ENCODE data around the gene SLC6A19. TPM values are rescaled to one million over a fixed set of nuclear protein-coding genes. Genes with fewer than 3 reads are reported as not detected.

SLC6A19 gene
- total RNA-seq, 1 experiment from 2014 or later, result 0.07 TPM

DNA sequence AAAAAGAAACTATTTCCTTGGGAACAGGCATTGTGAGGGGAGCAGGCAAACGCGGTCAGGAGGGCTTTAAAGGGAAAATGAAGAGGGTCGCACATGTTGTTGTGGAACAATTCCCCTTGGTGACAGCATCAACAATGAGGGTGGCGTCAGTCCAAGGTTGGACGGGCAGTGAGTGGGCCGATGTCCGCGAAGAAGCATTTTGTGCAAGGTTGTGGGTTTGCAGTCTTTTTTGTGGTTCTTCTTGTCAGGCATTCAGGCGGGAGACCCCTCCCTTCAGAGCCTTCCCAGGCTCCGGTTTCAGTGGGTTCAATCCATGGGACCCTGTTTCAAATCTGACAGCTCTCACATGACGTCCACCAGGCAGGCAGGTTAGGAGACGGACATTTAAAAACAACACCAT, 11.1 kb upstream of the SLC6A19 start:
- DNase-seq, result no peak
- Histone ChIP-seq H3K4me3 (ENCODE audit: insufficient read depth, low read depth, low read length) (no peak overlapping the region), H3K27me3 (ENCODE audit: control insufficient read depth, insufficient read depth, low read length) (no peaks in the 10 kb centered on the region), H3K36me3 (replicated peaks; ENCODE audit: control insufficient read depth, insufficient read depth, low read length) (no peaks in the 10 kb centered on the region)

- H3K36me3 ChIP-seq (replicated peaks; ENCODE audit: control insufficient read depth, insufficient read depth, low read length), result no peaks in the 10 kb centered on the region
- H3K27me3 ChIP-seq (ENCODE audit: control insufficient read depth, insufficient read depth, low read length), result no peaks in the 10 kb centered on the region
- H3K4me3 ChIP-seq (ENCODE audit: insufficient read depth, low read depth, low read length), result no peak overlapping the region
- peak; percentile 72 for DNase-seq
Measured at GRCh38 chr5:1190837-1191239, 10.6 kb upstream of the SLC6A19 start.

- DNase-seq, result no peak
- no peaks in the 10 kb centered on the region for H3K36me3 ChIP-seq (replicated peaks; ENCODE audit: control insufficient read depth, insufficient read depth, low read length)
- no peaks in the 10 kb centered on the region for H3K27me3 ChIP-seq (ENCODE audit: control insufficient read depth, insufficient read depth, low read length)
- no peak overlapping the region for H3K4me3 ChIP-seq (ENCODE audit: insufficient read depth, low read depth, low read length)
Measured at GRCh38 chr5:1192971-1193590, 8.3 kb upstream of the SLC6A19 start.

GRCh38 chr5:1193591-1193985, 7.8 kb upstream of the SLC6A19 start:
- DNase-seq, result no peak
- Histone ChIP-seq H3K36me3 (replicated peaks; ENCODE audit: control insufficient read depth, insufficient read depth, low read length) (no peaks in the 10 kb centered on the region), H3K27me3 (ENCODE audit: control insufficient read depth, insufficient read depth, low read length) (no peaks in the 10 kb centered on the region), H3K4me3 (ENCODE audit: insufficient read depth, low read depth, low read length) (no peak overlapping the region)

DNA sequence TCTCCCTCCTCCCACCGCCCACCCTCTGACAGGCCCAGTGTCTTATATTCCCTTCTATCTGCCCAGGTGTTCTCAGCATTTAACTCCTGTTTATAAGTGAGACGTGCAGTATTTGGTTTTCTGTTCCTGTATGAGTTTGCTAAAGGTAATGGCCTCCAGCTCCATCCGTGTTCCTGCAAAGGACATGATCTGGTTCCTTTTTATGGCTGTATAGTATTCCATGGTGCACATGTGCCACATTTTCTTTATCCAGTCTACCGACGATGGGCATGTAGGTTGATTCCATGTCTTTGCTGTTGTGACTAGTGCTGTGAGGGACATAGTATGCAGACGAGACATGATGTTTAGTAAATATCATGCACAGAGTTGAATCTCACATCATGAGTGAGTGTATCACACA, 7.0 kb upstream of the SLC6A19 start:
- no peaks in the 10 kb centered on the region for H3K36me3 ChIP-seq (replicated peaks; ENCODE audit: control insufficient read depth, insufficient read depth, low read length)
- H3K27me3 ChIP-seq (ENCODE audit: control insufficient read depth, insufficient read depth, low read length), result no peaks in the 10 kb centered on the region
- DNase-seq, result no peak

DNA sequence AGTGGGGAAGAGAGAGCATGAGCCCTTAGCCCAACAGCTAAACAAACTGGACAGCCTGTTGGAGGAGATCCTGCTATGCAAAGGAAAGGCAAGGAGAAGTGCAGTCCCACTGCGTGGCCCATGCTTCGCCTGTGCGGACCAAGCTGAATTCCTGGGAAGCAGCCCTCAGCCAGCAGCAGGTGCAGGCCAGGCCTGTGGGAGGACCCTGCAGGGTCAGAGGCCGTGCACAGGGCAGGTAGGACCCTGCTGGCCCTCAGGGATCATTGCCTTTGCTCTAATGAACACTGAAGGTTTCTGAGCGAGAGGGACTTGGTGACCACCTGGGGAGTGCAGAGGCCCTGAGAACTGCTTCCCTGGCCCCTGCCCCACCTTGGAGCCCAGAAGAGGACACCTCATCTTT, 6.0 kb upstream of the SLC6A19 start:
- DNase-seq, result no peak
- no peak overlapping the region for H3K4me3 ChIP-seq (ENCODE audit: insufficient read depth, low read depth, low read length)
- H3K36me3 ChIP-seq (replicated peaks; ENCODE audit: control insufficient read depth, insufficient read depth, low read length), result no peaks in the 10 kb centered on the region
- no peaks in the 10 kb centered on the region for H3K27me3 ChIP-seq (ENCODE audit: control insufficient read depth, insufficient read depth, low read length)

More for the DNA sequence above, 7.0 kb upstream of the SLC6A19 start:
- H3K4me3 ChIP-seq (ENCODE audit: insufficient read depth, low read depth, low read length), result no peak overlapping the region

- Histone ChIP-seq H3K4me3 (ENCODE audit: insufficient read depth, low read depth, low read length) (no peak overlapping the region), H3K27me3 (ENCODE audit: control insufficient read depth, insufficient read depth, low read length) (no peaks in the 10 kb centered on the region), H3K36me3 (replicated peaks; ENCODE audit: control insufficient read depth, insufficient read depth, low read length) (no peaks in the 10 kb centered on the region)
- no peak for DNase-seq
Measured at GRCh38 chr5:1195916-1196315, 5.5 kb upstream of the SLC6A19 start.

- Histone ChIP-seq H3K36me3 (replicated peaks; ENCODE audit: control insufficient read depth, insufficient read depth, low read length) (no peaks in the 10 kb centered on the region), H3K27me3 (ENCODE audit: control insufficient read depth, insufficient read depth, low read length) (no peaks in the 10 kb centered on the region), H3K4me3 (ENCODE audit: insufficient read depth, low read depth, low read length) (no peak overlapping the region)
- DNase-seq, result no peak
Measured at GRCh38 chr5:1196562-1196961, 4.8 kb upstream of the SLC6A19 start.

- H3K27me3 ChIP-seq (ENCODE audit: control insufficient read depth, insufficient read depth, low read length), result no peaks in the 10 kb centered on the region
- H3K4me3 ChIP-seq (ENCODE audit: insufficient read depth, low read depth, low read length), result no peak overlapping the region
- no peaks in the 10 kb centered on the region for H3K36me3 ChIP-seq (replicated peaks; ENCODE audit: control insufficient read depth, insufficient read depth, low read length)
- DNase-seq, result no peak
Measured at GRCh38 chr5:1197876-1198666, 3.3 kb upstream of the SLC6A19 start.

DNA sequence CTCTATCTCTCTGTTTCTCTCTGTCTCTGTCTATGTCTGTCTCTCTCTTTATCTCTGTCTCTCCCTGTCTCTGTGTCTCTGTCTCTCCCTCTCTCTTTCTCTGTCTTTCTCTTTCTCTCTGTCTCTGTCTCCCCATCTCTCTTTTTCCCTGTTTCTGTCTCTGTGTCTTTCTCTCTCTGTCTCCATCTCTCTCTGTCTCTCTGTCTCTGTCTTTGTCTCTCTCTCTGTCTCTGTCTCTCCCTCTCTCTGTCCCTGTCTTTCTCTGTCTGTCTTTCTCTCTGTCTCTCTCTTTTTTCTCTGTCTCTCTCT, 2.1 kb upstream of the SLC6A19 start:
- DNase-seq, result no peak
- no peaks in the 10 kb centered on the region for H3K27me3 ChIP-seq (ENCODE audit: control insufficient read depth, insufficient read depth, low read length)
- no peaks in the 10 kb centered on the region for H3K36me3 ChIP-seq (replicated peaks; ENCODE audit: control insufficient read depth, insufficient read depth, low read length)
- H3K4me3 ChIP-seq (ENCODE audit: insufficient read depth, low read depth, low read length), result no peak overlapping the region

DNA sequence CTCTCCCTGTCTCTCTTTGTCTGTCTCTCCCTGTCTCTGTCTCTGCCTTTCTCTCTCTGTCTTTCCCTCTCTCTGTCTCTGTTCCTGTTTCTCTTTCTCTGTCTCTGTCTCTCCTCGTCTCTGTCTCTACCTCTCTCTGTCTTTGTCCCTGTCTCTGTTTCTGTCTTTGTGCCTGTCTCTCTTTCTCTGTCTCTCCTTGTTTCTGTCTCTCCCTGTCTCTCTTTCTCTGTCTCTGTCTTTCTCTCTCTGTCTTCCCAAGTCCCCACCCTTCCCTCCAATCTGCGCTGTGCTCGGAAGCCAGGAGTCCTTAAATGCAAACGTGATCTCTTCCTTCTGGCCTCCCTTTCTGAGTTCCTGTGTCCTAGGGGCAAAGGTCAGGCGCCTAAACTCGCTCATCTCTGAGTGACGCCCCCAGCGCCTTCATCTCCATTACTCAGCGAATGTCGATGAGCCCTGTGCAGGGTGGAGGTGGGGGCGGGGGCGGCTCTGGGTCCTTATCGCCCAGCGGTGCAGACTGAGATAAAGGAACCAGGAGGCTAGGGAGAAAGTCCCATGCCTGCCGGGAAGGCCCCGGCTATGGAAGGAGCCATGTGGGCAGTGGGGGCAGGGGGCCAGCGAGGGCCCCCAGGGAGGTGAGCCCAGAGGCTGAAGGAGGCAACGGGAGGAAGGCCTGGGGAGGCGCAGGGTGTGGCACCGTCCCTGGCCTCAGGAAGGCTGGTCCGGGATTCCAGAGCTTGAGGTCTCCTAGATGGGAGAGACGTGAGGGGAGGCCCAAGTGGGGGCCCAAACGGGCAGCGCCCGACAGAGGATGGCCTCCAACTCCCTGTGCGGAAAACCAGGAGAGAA, 1.5 kb upstream of the SLC6A19 start:
- Histone ChIP-seq H3K27me3 (ENCODE audit: control insufficient read depth, insufficient read depth, low read length) (no peaks in the 10 kb centered on the region), H3K36me3 (replicated peaks; ENCODE audit: control insufficient read depth, insufficient read depth, low read length) (no peaks in the 10 kb centered on the region), H3K4me3 (ENCODE audit: insufficient read depth, low read depth, low read length) (no peak overlapping the region)
- DNase-seq, result peak; percentile 76

GRCh38 chr5:1200495-1201326, 684 bp upstream of the SLC6A19 start:
- DNase-seq, result no peak
- H3K4me3 ChIP-seq (ENCODE audit: insufficient read depth, low read depth, low read length), result no peak overlapping the region
- H3K27me3 ChIP-seq (ENCODE audit: control insufficient read depth, insufficient read depth, low read length), result no peaks in the 10 kb centered on the region
- no peaks in the 10 kb centered on the region for H3K36me3 ChIP-seq (replicated peaks; ENCODE audit: control insufficient read depth, insufficient read depth, low read length)

- H3K36me3 ChIP-seq (replicated peaks; ENCODE audit: control insufficient read depth, insufficient read depth, low read length), result no peaks in the 10 kb centered on the region
- H3K27me3 ChIP-seq (ENCODE audit: control insufficient read depth, insufficient read depth, low read length), result no peaks in the 10 kb centered on the region
- peak; percentile 73 for DNase-seq
- H3K4me3 ChIP-seq (ENCODE audit: insufficient read depth, low read depth, low read length), result no peak overlapping the region
Measured at GRCh38 chr5:1202026-1202797, 817 bp downstream of the SLC6A19 start.

DNA sequence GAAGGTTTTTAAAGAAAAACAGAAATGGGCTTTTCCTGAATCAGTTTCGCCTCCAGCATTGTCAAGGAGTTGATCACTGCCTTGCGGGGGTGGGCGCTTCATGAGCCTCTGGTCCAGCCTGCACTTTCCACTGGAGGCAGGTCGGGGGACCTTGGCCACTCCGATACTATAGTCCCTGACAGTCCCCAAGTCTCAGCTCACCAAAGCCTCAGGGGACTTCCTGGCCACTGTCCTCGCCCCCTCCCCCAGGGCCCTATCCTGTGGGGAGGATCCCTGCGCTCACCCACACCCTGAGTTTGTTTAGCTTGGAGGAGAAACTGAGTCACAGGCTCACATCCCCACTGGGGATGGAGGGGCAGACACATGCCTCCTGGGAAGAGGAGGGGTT, 1.4 kb downstream of the SLC6A19 start:
- H3K36me3 ChIP-seq (replicated peaks; ENCODE audit: control insufficient read depth, insufficient read depth, low read length), result no peaks in the 10 kb centered on the region
- H3K27me3 ChIP-seq (ENCODE audit: control insufficient read depth, insufficient read depth, low read length), result no peaks in the 10 kb centered on the region
- H3K4me3 ChIP-seq (ENCODE audit: insufficient read depth, low read depth, low read length), result no peak overlapping the region
- DNase-seq, result no peak

Measured in H7 (cell line).